PC-9 (cell line): ENCODE measurements around the gene DNAH6.
"Not testable (repeated sequence)": the region's sequence is repeated elsewhere in the genome, so short reads cannot be mapped to it uniquely, and the experiment has no call there.

Experiments
- CTCF ChIP-seq: fragments of 200-600 bp; sonication (generic); conservative IDR thresholded peaks from 2 replicates; pipeline ENCODE4 v1.6.1; 2017; ENCODE audit warnings: mixed run types, antibody characterized with exemption, mild to moderate bottlenecking, moderate library complexity
- EZH2 ChIP-seq: fragments of 200-600 bp; sonication (generic); IDR thresholded peaks from 2 replicates; pipeline ENCODE4 v1.8.0; 2017; ENCODE audit warnings: antibody characterized with exemption, low read depth

GRCh38 chr2:84551526-84551925 is 35.2 kb downstream of the DNAH6 start:
- TF ChIP-seq CTCF, EZH2: not testable (repeated sequence)
